Measurements from ENCODE around the gene OR5H14. TPM values are rescaled to one million over a fixed set of nuclear protein-coding genes. Genes with fewer than 3 reads are reported as not detected.

Gene OR5H14
- total RNA-seq, 1 experiment from 2014 or later, result not detected

- DNase-seq (ENCODE audit: low spot score), result no peak
- H3K36me3 Mint-ChIP-seq, result peaks cover 45% of the 10 kb centered on the region
- H3K9me3 Mint-ChIP-seq, result peaks cover 63% of the 10 kb centered on the region
- TF ChIP-seq CREB1 (CRISPR knock-in tag; IDR thresholded peaks at IDR 0.05), result no peak
- H3K27me3 Mint-ChIP-seq (ENCODE audit: low read depth), result no peaks in the 10 kb centered on the region; the same call in none of the 2 replicates
- CTCF ChIA-PET, result no interaction called here
- H3K27ac Mint-ChIP-seq, result no peak overlapping the region
- H3K4me1 Mint-ChIP-seq, result no peaks in the 10 kb centered on the region; the same call in 1 of the 2 replicates
- POLR2A ChIA-PET, result no interaction called here
- H3K4me3 Mint-ChIP-seq, result no peak overlapping the region
- peak; percentile 82 for ATAC-seq
Measured at GRCh38 chr3:98114264-98114663, 33.0 kb upstream of the OR5H14 start.

- H3K36me3 Mint-ChIP-seq, result peaks cover 33% of the 10 kb centered on the region
- ATAC-seq (no peak), DNase-seq (ENCODE audit: low spot score) (no peak)
- no peak for TF ChIP-seq E2F4 (CRISPR knock-in tag; IDR thresholded peaks at IDR 0.05; ENCODE audit: borderline replicate concordance, low read depth)
- no peak for TF ChIP-seq SP1 (CRISPR knock-in tag; conservative IDR thresholded peaks at IDR 0.05)
- TF ChIP-seq ZNF232 (CRISPR knock-in tag; IDR thresholded peaks at IDR 0.05), result no peak
- TF ChIP-seq FOXK1 (CRISPR knock-in tag; IDR thresholded peaks at IDR 0.05), result no peak
- TF ChIP-seq TP53 (CRISPR knock-in tag; IDR thresholded peaks at IDR 0.05), result no peak
- TF ChIP-seq ATF6 (CRISPR knock-in tag; IDR thresholded peaks at IDR 0.05), result no peak
- no peak for TF ChIP-seq RORB (CRISPR knock-in tag; IDR thresholded peaks at IDR 0.05)
- no peak for TF ChIP-seq KAT7 (CRISPR knock-in tag; IDR thresholded peaks at IDR 0.05; ENCODE audit: borderline replicate concordance)
- no peak for TF ChIP-seq ZBTB43 (CRISPR knock-in tag; IDR thresholded peaks at IDR 0.05)
- TF ChIP-seq CDX4 (CRISPR knock-in tag; IDR thresholded peaks at IDR 0.05; ENCODE audit: borderline replicate concordance), result no peak
- TF ChIP-seq ZNF423 (CRISPR knock-in tag; IDR thresholded peaks at IDR 0.05), result no peak
- no peak for TF ChIP-seq IRF2 (CRISPR knock-in tag; IDR thresholded peaks at IDR 0.05; ENCODE audit: borderline replicate concordance, low read depth)
- TF ChIP-seq ZNF512 (CRISPR knock-in tag; IDR thresholded peaks at IDR 0.05; ENCODE audit: borderline replicate concordance), result no peak
- no peak for TF ChIP-seq CBFB (CRISPR knock-in tag; IDR thresholded peaks at IDR 0.05; ENCODE audit: low read depth)
- no peak for TF ChIP-seq ERG (CRISPR knock-in tag; IDR thresholded peaks at IDR 0.05)
- TF ChIP-seq ATF3 (CRISPR knock-in tag; conservative IDR thresholded peaks at IDR 0.05), result no peak
- peaks cover 48% of the 10 kb centered on the region for H3K9me3 Mint-ChIP-seq
- no peaks in the 10 kb centered on the region; the same call in none of the 2 replicates for H3K27me3 Mint-ChIP-seq (ENCODE audit: low read depth)
- H3K4me3 Mint-ChIP-seq, result no peak overlapping the region
- no peaks in the 10 kb centered on the region for H3K4me1 Mint-ChIP-seq
- ChIA-PET CTCF (no interaction called here), POLR2A (no interaction called here)
- no peak overlapping the region for H3K27ac Mint-ChIP-seq
Measured at GRCh38 chr3:98115717-98116116, 31.6 kb upstream of the OR5H14 start.
